ENCODE data around the gene KLHL30. TPM values are rescaled to one million over a fixed set of nuclear protein-coding genes. Genes with fewer than 3 reads are reported as not detected.
"Not testable (repeated sequence)": the region's sequence is repeated elsewhere in the genome, so short reads cannot be mapped to it uniquely, and the experiment has no call there.

The KLHL30 gene
- total and polyA plus RNA-seq, 3 donors from 2014 or later, result 0.16 to 0.37 (median 0.29) TPM

- intact Hi-C loops (cut with DNase I; ENCODE audit: low total_unique reads), result no loop called here
- Histone ChIP-seq H3K27me3 (no peaks in the 10 kb centered on the region), H3K4me3 (no peak overlapping the region), H3K27ac (no peak overlapping the region), H3K9me3 (no peaks in the 10 kb centered on the region), H3K36me3 (ENCODE audit: low read depth, missing control alignments) (no peaks in the 10 kb centered on the region), H3K4me1 (peaks cover 14% of the 10 kb centered on the region)
- TF ChIP-seq POLR2A (IDR thresholded peaks at IDR 0.05), result no peak
- no peak for TF ChIP-seq CTCF (IDR thresholded peaks at IDR 0.05)
- 76 to 85% methylated on average over 5 of the region's 5 CpGs for WGBS, 2 donors
- no peak for DNase-seq
Observed at GRCh38 chr2:238169708-238170251, 31.3 kb downstream of the KLHL30 start.

GRCh38 chr2:238170386-238171071, 32.1 kb downstream of the KLHL30 start:
- no peaks in the 10 kb centered on the region for H3K36me3 ChIP-seq (ENCODE audit: low read depth, missing control alignments)
- no peak overlapping the region for H3K27ac ChIP-seq
- no peaks in the 10 kb centered on the region for H3K27me3 ChIP-seq
- intact Hi-C loops (cut with DNase I; ENCODE audit: low total_unique reads), result no loop called here
- H3K4me1 ChIP-seq, result peaks cover 14% of the 10 kb centered on the region
- no peak for DNase-seq
- H3K4me3 ChIP-seq, result no peak overlapping the region
- WGBS, 2 donors, result 94 to 95% methylated on average over 21 of the region's 21 CpGs
- no peaks in the 10 kb centered on the region for H3K9me3 ChIP-seq
- TF ChIP-seq CTCF (IDR thresholded peaks at IDR 0.05) (no peak), POLR2A (IDR thresholded peaks at IDR 0.05) (no peak)

GRCh38 chr2:238171072-238171431, 32.6 kb downstream of the KLHL30 start:
- intact Hi-C loops (cut with DNase I; ENCODE audit: low total_unique reads); H3K36me3 ChIP-seq (ENCODE audit: low read depth, missing control alignments); H3K27ac ChIP-seq; H3K4me3 ChIP-seq; DNase-seq; H3K9me3 ChIP-seq; H3K27me3 ChIP-seq: not testable (repeated sequence)
- 87 to 94% methylated on average over 5 of the region's 5 CpGs for WGBS, 2 donors
- H3K4me1 ChIP-seq, result peaks cover 14% of the 10 kb centered on the region

GRCh38 chr2:238171575-238172187, 33.2 kb downstream of the KLHL30 start:
- WGBS, 2 donors, result 90 to 91% methylated on average over 9 of the region's 9 CpGs
- no peak overlapping the region for H3K27ac ChIP-seq
- H3K27me3 ChIP-seq, result no peaks in the 10 kb centered on the region
- H3K4me1 ChIP-seq, result peaks cover 10% of the 10 kb centered on the region
- no peak for DNase-seq
- H3K36me3 ChIP-seq (ENCODE audit: low read depth, missing control alignments), result no peaks in the 10 kb centered on the region
- TF ChIP-seq CTCF (IDR thresholded peaks at IDR 0.05) (no peak), POLR2A (IDR thresholded peaks at IDR 0.05) (no peak)
- intact Hi-C loops (cut with DNase I; ENCODE audit: low total_unique reads), result no loop called here
- no peak overlapping the region for H3K4me3 ChIP-seq
- H3K9me3 ChIP-seq, result no peaks in the 10 kb centered on the region

- Histone ChIP-seq H3K36me3 (ENCODE audit: low read depth, missing control alignments) (no peaks in the 10 kb centered on the region), H3K4me1 (peaks cover 6% of the 10 kb centered on the region), H3K4me3 (no peak overlapping the region), H3K9me3 (no peaks in the 10 kb centered on the region), H3K27me3 (no peaks in the 10 kb centered on the region), H3K27ac (no peak overlapping the region)
- intact Hi-C loops (cut with DNase I; ENCODE audit: low total_unique reads), result no loop called here
- TF ChIP-seq CTCF (IDR thresholded peaks at IDR 0.05) (no peak), POLR2A (IDR thresholded peaks at IDR 0.05) (no peak)
- WGBS, 2 donors, result 92 to 96% methylated on average over 13 to 14 of the region's 14 CpGs
- no peak for DNase-seq
Observed at GRCh38 chr2:238172439-238172838, 34.0 kb downstream of the KLHL30 start.
